ENCODE measurements around the gene MYMX. TPM values are rescaled to one million over a fixed set of nuclear protein-coding genes. Genes with fewer than 3 reads are reported as not detected.

Gene MYMX
- polyA plus RNA-seq, 1 donor from 2014 or later: not detected

- peaks cover 3% of the 10 kb centered on the region for H3K79me2 ChIP-seq (replicated peaks; ENCODE audit: insufficient read depth, low read length)
- peak overlapping the region; percentile 77 for H3K4me3 ChIP-seq (ENCODE audit: low read length)
- H3K27me3 ChIP-seq (ENCODE audit: insufficient read depth, low read depth, low read length): peaks cover 1% of the 10 kb centered on the region
- H3K9me3 ChIP-seq (ENCODE audit: low read length): no peaks in the 10 kb centered on the region
- H3K36me3 ChIP-seq (ENCODE audit: insufficient read depth, low read length): no peaks in the 10 kb centered on the region
- H3F3A ChIP-seq (ENCODE audit: insufficient read depth, low read length, poor library complexity, severe bottlenecking): no peaks in the 10 kb centered on the region
- H2AFZ ChIP-seq (ENCODE audit: low read depth, low read length): no peak overlapping the region
- no peaks in the 10 kb centered on the region for H4K20me1 ChIP-seq (ENCODE audit: insufficient read depth)
- no peak overlapping the region for H3K27ac ChIP-seq (ENCODE audit: low read length)
- peak overlapping the region; percentile 80 for H3K4me2 ChIP-seq (ENCODE audit: low read length)
- H3K9ac ChIP-seq (ENCODE audit: low read length): peak overlapping the region; percentile 55
- peak; percentile 45 for TF ChIP-seq CTCF (IDR thresholded peaks at IDR 0.05; ENCODE audit: poor library complexity, severe bottlenecking)
- peak; percentile 27 for TF ChIP-seq RAD21 (conservative IDR thresholded peaks at IDR 0.05)
- TF ChIP-seq TAF1 (IDR thresholded peaks at IDR 0.05; ENCODE audit: low read depth): no peak
- no peaks in the 10 kb centered on the region for H3K9me2 ChIP-seq (ENCODE audit: insufficient read depth, low read length)
These were observed 7.6 kb downstream of the MYMX start for GRCh38 chr6:44224029-44224964.

- TF ChIP-seq EP300 (conservative IDR thresholded peaks at IDR 0.05; ENCODE audit: poor library complexity, severe bottlenecking) (no peak), POLR2AphosphoS5 (IDR thresholded peaks at IDR 0.05) (no peak), RAD21 (conservative IDR thresholded peaks at IDR 0.05) (no peak)
- Histone ChIP-seq H3K27me3 (ENCODE audit: insufficient read depth, low read depth, low read length) (no peaks in the 10 kb centered on the region), H3K9me3 (ENCODE audit: low read length) (no peaks in the 10 kb centered on the region), H4K20me1 (ENCODE audit: insufficient read depth) (no peaks in the 10 kb centered on the region), H3K27ac (ENCODE audit: low read length) (no peak overlapping the region), H2AFZ (ENCODE audit: low read depth, low read length) (no peak overlapping the region), H3K9me2 (ENCODE audit: insufficient read depth, low read length) (no peaks in the 10 kb centered on the region), H3K79me2 (replicated peaks; ENCODE audit: insufficient read depth, low read length) (peaks cover 3% of the 10 kb centered on the region), H3K4me2 (ENCODE audit: low read length) (no peak overlapping the region), H3F3A (ENCODE audit: insufficient read depth, low read length, poor library complexity, severe bottlenecking) (no peaks in the 10 kb centered on the region), H3K36me3 (ENCODE audit: insufficient read depth, low read length) (no peaks in the 10 kb centered on the region), H3K9ac (ENCODE audit: low read length) (no peak overlapping the region), H3K4me3 (ENCODE audit: low read length) (peak overlapping the region; percentile 77)
These were observed 8.2 kb downstream of the MYMX start for GRCh38 chr6:44224965-44225305.

GRCh38 chr6:44225579-44226325, 9.0 kb downstream of the MYMX start:
- H3K9ac ChIP-seq (ENCODE audit: low read length): peak overlapping the region; percentile 62
- peaks cover 3% of the 10 kb centered on the region for H3K79me2 ChIP-seq (replicated peaks; ENCODE audit: insufficient read depth, low read length)
- H3K4me2 ChIP-seq (ENCODE audit: low read length): peak overlapping the region; percentile 65
- TF ChIP-seq REST (IDR thresholded peaks at IDR 0.05; ENCODE audit: borderline replicate concordance): no peak
- TF ChIP-seq TAF1 (IDR thresholded peaks at IDR 0.05; ENCODE audit: low read depth): no peak
- no peak for TF ChIP-seq SMC3 (conservative IDR thresholded peaks at IDR 0.05; ENCODE audit: poor library complexity)
- TF ChIP-seq EP300 (conservative IDR thresholded peaks at IDR 0.05; ENCODE audit: poor library complexity, severe bottlenecking): no peak
- no peak for TF ChIP-seq RAD21 (conservative IDR thresholded peaks at IDR 0.05)
- no peak for TF ChIP-seq POLR2AphosphoS5 (IDR thresholded peaks at IDR 0.05)
- TF ChIP-seq CTCF (IDR thresholded peaks at IDR 0.05; ENCODE audit: poor library complexity, severe bottlenecking): no peak
- TF ChIP-seq EZH2 (IDR thresholded peaks at IDR 0.05; ENCODE audit: borderline replicate concordance, insufficient read depth, low read length, poor library complexity, severe bottlenecking): no peak
- no peak for TF ChIP-seq MXI1 (conservative IDR thresholded peaks at IDR 0.05; ENCODE audit: poor library complexity, severe bottlenecking)
- H3K36me3 ChIP-seq (ENCODE audit: insufficient read depth, low read length): no peaks in the 10 kb centered on the region
- H2AFZ ChIP-seq (ENCODE audit: low read depth, low read length): no peak overlapping the region
- no peaks in the 10 kb centered on the region for H4K20me1 ChIP-seq (ENCODE audit: insufficient read depth)
- no peaks in the 10 kb centered on the region for H3K27me3 ChIP-seq (ENCODE audit: insufficient read depth, low read depth, low read length)
- H3K9me3 ChIP-seq (ENCODE audit: low read length): no peaks in the 10 kb centered on the region
- H3K4me3 ChIP-seq (ENCODE audit: low read length): peak overlapping the region; percentile 57
- peak overlapping the region; percentile 75 for H3K27ac ChIP-seq (ENCODE audit: low read length)
- H3K9me2 ChIP-seq (ENCODE audit: insufficient read depth, low read length): no peaks in the 10 kb centered on the region
- no peaks in the 10 kb centered on the region for H3F3A ChIP-seq (ENCODE audit: insufficient read depth, low read length, poor library complexity, severe bottlenecking)

Measured in neural cell (in vitro differentiated cells).